SK-N-MC (cell line): ENCODE measurements around the gene TNFRSF21.

ENCODE experiments used
- EZH2 ChIP-seq: fragments of 200-600 bp; sonication (generic); IDR thresholded peaks from one replicate; pipeline ENCODE4 v1.6.1; 2017; ENCODE audit warnings: antibody characterized with exemption
- FOXP2 ChIP-seq: optimal IDR thresholded peaks from 2 replicates; pipeline ENCODE3; 2011; ENCODE audit warnings: mild to moderate bottlenecking, moderate library complexity; ENCODE audit not compliant: insufficient read depth; ENCODE audit errors: extremely low read length, control extremely low read depth
- POLR2AphosphoS5 ChIP-seq: IDR thresholded peaks from 2 replicates; pipeline ENCODE4 v1.6.1; 2012; ENCODE audit warnings: mild to moderate bottlenecking, low read depth, low read length, borderline replicate concordance

- TF ChIP-seq EZH2 (no peak), POLR2AphosphoS5 (no peak), FOXP2 (no peak)
These were observed 31.2 kb downstream of the TNFRSF21 start for GRCh38 chr6:47278545-47278944.
